Measurements from ENCODE around the gene TMEM50B. TPM values are rescaled to one million over a fixed set of nuclear protein-coding genes. Genes with fewer than 3 reads are reported as not detected.
"Not testable (repeated sequence)": the region's sequence is repeated elsewhere in the genome, so short reads cannot be mapped to it uniquely, and the experiment has no call there.

TMEM50B gene
- polyA plus RNA-seq, 1 donor, result 52.7 TPM

DNA sequence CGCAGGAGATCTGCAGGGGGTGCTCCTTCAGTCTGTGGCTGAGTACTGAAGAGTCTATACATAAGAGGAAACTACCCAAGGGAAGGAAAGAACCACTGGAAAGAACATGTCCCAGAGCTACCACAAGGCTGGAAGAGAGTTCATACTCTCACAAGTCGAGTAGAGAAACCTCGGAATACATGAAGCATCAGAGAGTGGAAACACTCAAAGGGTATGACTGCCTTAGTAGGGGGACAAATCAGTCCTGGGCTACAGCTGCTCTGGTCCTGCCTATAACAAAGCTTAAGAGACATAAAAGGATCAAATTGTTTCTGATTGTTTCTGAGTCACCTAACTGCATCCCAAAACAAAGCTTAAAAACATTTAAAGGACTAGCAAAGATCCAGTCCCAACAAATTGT, 27.4 kb downstream of the TMEM50B start:
- Histone ChIP-seq H3K27ac (ENCODE audit: low read length) (no peak overlapping the region), H3K9me3 (ENCODE audit: control insufficient read depth, low read depth, low read length) (no peaks in the 10 kb centered on the region), H3K36me3 (ENCODE audit: control insufficient read depth, insufficient read depth, low read length) (peaks cover 3% of the 10 kb centered on the region), H3K4me3 (ENCODE audit: low read length) (no peak overlapping the region), H3K27me3 (ENCODE audit: control insufficient read depth, insufficient read depth, low read length) (no peaks in the 10 kb centered on the region), H3K4me1 (ENCODE audit: control insufficient read depth, insufficient read depth, low read length) (peaks cover 19% of the 10 kb centered on the region)
- DNase-seq, result no peak
- no CpG with 5 or more reads among the region's 3 CpGs for WGBS (ENCODE audit: insufficient coverage, low lambda C conversion rate)

DNA sequence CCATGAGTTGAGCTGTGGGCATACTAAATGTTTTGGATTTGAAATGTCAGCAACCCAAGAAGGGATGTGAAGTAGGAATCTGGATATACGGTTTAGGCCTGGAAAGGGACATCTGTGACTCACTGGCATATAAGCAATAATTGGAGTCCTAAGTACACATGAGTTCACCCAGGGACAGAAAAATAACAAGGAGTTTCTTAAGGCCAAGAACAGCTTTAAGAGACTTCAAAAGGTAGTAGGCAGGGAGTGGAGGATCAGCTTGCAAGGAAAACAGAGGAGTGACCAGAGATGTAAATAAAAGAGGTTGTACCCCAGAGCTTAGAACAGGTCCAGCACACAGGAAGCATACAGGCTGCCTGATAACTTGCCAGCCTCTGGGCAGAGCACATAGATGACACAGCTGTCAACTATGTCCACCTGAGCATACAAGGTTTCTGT, 28.1 kb downstream of the TMEM50B start:
- Histone ChIP-seq H3K4me3 (ENCODE audit: low read length) (no peak overlapping the region), H3K27ac (ENCODE audit: low read length) (no peak overlapping the region), H3K27me3 (ENCODE audit: control insufficient read depth, insufficient read depth, low read length) (no peaks in the 10 kb centered on the region), H3K36me3 (ENCODE audit: control insufficient read depth, insufficient read depth, low read length) (peaks cover 3% of the 10 kb centered on the region), H3K9me3 (ENCODE audit: control insufficient read depth, low read depth, low read length) (no peaks in the 10 kb centered on the region), H3K4me1 (ENCODE audit: control insufficient read depth, insufficient read depth, low read length) (peaks cover 19% of the 10 kb centered on the region)
- DNase-seq, result peak; percentile 50 to 66
- no CpG with 5 or more reads among the region's 1 CpG for WGBS (ENCODE audit: insufficient coverage, low lambda C conversion rate)

DNA sequence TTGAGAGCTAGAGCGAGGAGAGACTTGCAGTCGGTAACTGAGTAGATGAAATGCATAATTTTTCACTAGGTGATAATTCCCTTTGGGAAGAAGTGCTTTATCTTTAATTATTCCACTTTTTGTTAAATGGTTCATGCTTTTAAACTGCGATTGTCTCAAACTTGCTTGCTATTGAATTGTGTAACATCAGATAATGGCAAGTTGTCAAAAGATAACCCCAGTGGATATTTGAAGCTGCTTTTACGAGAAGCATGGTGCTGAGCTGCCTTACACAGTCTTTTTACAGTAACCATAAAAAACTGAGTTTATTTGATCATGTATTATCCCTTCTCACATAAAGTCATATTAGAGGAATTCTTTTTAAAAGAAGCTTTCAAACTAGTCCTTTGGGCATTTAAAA, 30.2 kb downstream of the TMEM50B start:
- Histone ChIP-seq H3K27me3 (ENCODE audit: control insufficient read depth, insufficient read depth, low read length) (no peaks in the 10 kb centered on the region), H3K27ac (ENCODE audit: low read length) (no peak overlapping the region), H3K9me3 (ENCODE audit: control insufficient read depth, low read depth, low read length) (no peaks in the 10 kb centered on the region), H3K4me3 (ENCODE audit: low read length) (no peak overlapping the region), H3K36me3 (ENCODE audit: control insufficient read depth, insufficient read depth, low read length) (peaks cover under 1% of the 10 kb centered on the region), H3K4me1 (ENCODE audit: control insufficient read depth, insufficient read depth, low read length) (peaks cover 16% of the 10 kb centered on the region)
- WGBS (ENCODE audit: insufficient coverage, low lambda C conversion rate), result no CpG with 5 or more reads among the region's 4 CpGs
- no peak for DNase-seq

DNA sequence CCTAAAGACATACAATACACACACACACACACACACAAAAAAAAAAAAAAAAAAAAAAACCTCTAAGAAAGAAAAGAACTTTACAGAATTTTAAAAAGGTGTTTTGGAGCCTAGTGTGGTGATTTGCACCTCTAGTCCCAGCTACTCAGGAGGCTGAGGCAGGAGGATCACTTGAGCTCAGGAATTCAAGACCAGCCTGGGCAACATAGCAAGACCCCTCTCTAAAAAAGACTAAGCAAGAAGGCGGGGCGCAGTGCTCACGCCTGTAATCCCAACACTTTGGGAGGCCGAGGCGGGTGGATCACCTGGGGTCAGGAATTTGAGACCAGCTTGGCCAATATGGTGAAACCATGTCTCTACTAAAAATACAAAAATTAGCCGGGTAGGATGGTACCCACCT, 33.2 kb downstream of the TMEM50B start:
- H3K36me3 ChIP-seq (ENCODE audit: control insufficient read depth, insufficient read depth, low read length); H3K27ac ChIP-seq (ENCODE audit: low read length); DNase-seq; H3K4me1 ChIP-seq (ENCODE audit: control insufficient read depth, insufficient read depth, low read length); H3K27me3 ChIP-seq (ENCODE audit: control insufficient read depth, insufficient read depth, low read length); H3K4me3 ChIP-seq (ENCODE audit: low read length); H3K9me3 ChIP-seq (ENCODE audit: control insufficient read depth, low read depth, low read length): not testable (repeated sequence)
- WGBS (ENCODE audit: insufficient coverage, low lambda C conversion rate), result no CpG with 5 or more reads among the region's 6 CpGs

DNA sequence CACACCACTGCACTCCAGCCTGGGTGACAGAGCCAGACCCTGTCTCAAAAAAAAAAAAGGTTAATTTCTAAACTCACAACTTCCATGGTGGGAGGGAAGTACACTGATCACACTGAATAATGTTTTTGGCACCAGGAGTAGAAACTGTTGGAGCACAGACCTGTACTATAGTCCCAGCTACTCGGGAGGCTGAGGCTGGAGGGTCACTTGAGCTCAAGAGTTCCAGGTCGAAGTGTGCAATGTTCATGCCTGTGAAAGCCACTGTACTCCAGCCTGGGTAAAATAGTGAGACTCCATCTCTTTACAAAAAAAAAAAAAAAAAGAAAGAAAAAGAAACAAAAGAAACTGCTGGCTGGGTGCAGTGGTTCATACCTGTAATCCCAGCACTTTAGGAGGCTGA, 35.3 kb downstream of the TMEM50B start:
- H3K4me3 ChIP-seq (ENCODE audit: low read length), result no peak overlapping the region
- H3K27me3 ChIP-seq (ENCODE audit: control insufficient read depth, insufficient read depth, low read length), result no peaks in the 10 kb centered on the region
- H3K4me1 ChIP-seq (ENCODE audit: control insufficient read depth, insufficient read depth, low read length), result no peaks in the 10 kb centered on the region
- no CpG with 5 or more reads among the region's 2 CpGs for WGBS (ENCODE audit: insufficient coverage, low lambda C conversion rate)
- H3K36me3 ChIP-seq (ENCODE audit: control insufficient read depth, insufficient read depth, low read length), result no peaks in the 10 kb centered on the region
- H3K9me3 ChIP-seq (ENCODE audit: control insufficient read depth, low read depth, low read length), result no peaks in the 10 kb centered on the region
- DNase-seq, result no peak
- H3K27ac ChIP-seq (ENCODE audit: low read length), result no peak overlapping the region

DNA sequence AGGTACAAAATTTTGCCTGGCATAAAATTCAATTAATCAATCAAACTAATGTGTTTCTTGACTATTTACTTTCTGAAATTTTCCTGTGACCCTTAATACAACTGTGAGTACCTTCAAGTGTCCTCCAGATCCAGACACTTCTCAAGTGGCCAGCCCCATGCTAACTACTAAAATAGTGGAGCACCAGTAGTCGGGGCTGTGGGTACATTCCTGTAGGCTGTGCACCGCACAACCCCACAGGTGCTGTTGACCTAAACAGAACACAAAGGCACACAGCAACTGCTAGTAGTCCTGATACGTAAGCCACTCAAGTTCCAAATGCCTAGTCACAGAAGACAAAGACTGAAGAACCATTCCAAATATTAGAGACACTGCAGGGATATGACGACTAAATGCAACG, 36.6 kb downstream of the TMEM50B start:
- Histone ChIP-seq H3K27me3 (ENCODE audit: control insufficient read depth, insufficient read depth, low read length) (no peaks in the 10 kb centered on the region), H3K9me3 (ENCODE audit: control insufficient read depth, low read depth, low read length) (no peaks in the 10 kb centered on the region), H3K36me3 (ENCODE audit: control insufficient read depth, insufficient read depth, low read length) (peaks cover 8% of the 10 kb centered on the region), H3K4me1 (ENCODE audit: control insufficient read depth, insufficient read depth, low read length) (no peaks in the 10 kb centered on the region), H3K27ac (ENCODE audit: low read length) (no peak overlapping the region), H3K4me3 (ENCODE audit: low read length) (no peak overlapping the region)
- no peak for DNase-seq
- no CpG with 5 or more reads among the region's 5 CpGs for WGBS (ENCODE audit: insufficient coverage, low lambda C conversion rate)

DNA sequence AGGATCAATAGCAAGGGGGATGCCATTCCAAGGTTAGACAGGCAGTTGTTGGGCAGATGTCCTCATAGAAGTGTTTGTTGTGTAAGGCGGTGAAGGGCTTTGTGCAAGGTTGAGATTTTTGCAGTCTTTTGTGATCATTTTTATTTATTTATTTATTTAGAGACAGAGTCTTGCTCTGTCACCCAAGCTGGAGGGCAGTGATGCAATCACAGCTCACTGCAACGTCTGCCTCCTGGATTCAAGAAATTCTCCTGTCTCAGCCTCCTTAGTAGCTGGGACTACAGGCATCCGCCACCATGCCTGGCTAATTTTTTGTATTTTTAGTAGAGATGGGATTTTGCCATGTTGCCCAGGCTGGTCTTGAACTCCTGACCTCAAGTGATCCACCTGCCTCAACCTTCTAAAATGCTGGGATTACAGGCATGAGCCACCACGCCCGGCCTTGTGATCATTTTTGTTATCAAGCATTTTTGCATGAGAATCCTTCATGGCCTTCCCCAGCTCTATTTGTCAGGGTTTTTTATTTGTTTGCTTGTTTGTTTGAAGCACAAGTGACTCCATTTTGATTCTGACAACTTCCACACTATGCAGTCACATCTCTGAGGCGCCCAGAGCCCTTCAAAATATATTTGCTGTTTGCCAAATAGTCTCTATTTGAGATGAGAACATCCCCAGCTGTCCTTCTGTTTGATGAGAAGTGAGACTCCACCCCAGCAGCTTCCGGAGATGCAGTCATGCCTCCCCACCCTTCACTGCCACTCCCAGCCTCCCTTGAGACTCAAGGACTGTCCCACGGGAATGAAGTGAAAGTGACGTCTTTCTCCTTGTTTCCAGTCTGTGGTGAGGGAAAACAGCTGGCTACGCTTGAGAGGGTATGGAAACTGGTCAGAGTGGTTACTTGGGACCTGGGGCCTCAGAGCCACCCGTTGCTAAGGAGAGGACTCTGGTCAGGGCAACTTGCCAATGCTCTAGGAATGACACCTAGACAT, 38.0 kb downstream of the TMEM50B start:
- H3K9me3 ChIP-seq (ENCODE audit: control insufficient read depth, low read depth, low read length), result no peaks in the 10 kb centered on the region
- 80% methylated on average over 1 of the region's 11 CpGs for WGBS (ENCODE audit: insufficient coverage, low lambda C conversion rate)
- no peaks in the 10 kb centered on the region for H3K4me1 ChIP-seq (ENCODE audit: control insufficient read depth, insufficient read depth, low read length)
- H3K36me3 ChIP-seq (ENCODE audit: control insufficient read depth, insufficient read depth, low read length), result peaks cover 20% of the 10 kb centered on the region
- peak; percentile 49 to 74 for DNase-seq
- no peak overlapping the region for H3K27ac ChIP-seq (ENCODE audit: low read length)
- H3K4me3 ChIP-seq (ENCODE audit: low read length), result no peak overlapping the region
- no peaks in the 10 kb centered on the region for H3K27me3 ChIP-seq (ENCODE audit: control insufficient read depth, insufficient read depth, low read length)

DNA sequence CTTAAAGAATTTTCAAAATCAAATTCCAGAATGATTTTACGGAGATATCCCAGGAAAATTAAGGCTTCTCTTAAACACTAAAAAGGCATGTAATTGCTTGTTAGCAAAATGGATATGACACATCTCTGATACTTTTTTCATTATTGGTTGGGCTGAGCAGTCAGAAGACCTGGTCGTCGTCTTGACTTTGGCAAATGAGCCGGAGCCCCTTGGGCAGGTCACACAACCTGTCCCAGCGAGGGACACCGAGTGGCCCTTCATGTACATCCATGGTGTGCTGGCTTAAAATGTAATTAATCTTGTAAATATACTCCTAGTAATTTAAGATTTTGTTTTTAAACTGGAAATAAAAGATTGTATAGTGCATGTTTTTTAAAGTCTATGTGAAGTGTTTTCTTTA, 42.6 kb downstream of the TMEM50B start:
- Histone ChIP-seq H3K4me3 (ENCODE audit: low read length) (no peak overlapping the region), H3K36me3 (ENCODE audit: control insufficient read depth, insufficient read depth, low read length) (peaks cover 57% of the 10 kb centered on the region), H3K4me1 (ENCODE audit: control insufficient read depth, insufficient read depth, low read length) (no peaks in the 10 kb centered on the region), H3K9me3 (ENCODE audit: control insufficient read depth, low read depth, low read length) (no peaks in the 10 kb centered on the region), H3K27ac (ENCODE audit: low read length) (no peak overlapping the region), H3K27me3 (ENCODE audit: control insufficient read depth, insufficient read depth, low read length) (no peaks in the 10 kb centered on the region)
- WGBS (ENCODE audit: insufficient coverage, low lambda C conversion rate), result no CpG with 5 or more reads among the region's 6 CpGs
- DNase-seq, result no peak

DNA sequence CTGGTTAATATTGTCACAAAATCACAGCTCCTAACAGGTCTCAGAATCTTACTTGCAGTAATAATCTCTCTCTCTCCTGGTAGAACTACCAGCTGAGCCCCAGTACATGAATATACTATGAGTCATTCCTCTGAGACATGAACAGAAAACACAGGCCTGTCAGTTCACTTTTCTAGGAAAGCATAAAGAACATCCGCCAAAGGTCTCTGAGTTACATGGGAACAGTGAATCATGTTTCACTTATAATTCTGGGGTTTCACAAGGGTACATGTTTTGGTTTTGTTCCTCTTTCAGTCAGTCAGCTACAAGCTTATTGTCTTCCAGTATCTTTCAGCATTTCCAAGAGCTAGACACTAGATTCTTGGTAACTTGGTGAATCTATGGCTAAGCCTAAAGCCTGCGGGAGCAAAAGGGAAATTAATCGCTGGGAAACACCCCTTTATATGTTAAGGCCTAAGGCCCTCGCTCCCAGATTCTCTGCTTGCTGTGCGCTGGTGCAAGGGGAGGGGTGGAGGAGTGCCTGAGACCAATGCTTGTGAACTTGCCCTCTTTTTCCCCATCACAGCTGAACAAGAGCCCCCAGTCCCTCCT, 44.9 kb downstream of the TMEM50B start:
- WGBS (ENCODE audit: insufficient coverage, low lambda C conversion rate), result no CpG with 5 or more reads among the region's 5 CpGs
- no peak for DNase-seq
- no peaks in the 10 kb centered on the region for H3K4me1 ChIP-seq (ENCODE audit: control insufficient read depth, insufficient read depth, low read length)
- H3K36me3 ChIP-seq (ENCODE audit: control insufficient read depth, insufficient read depth, low read length), result peaks cover 79% of the 10 kb centered on the region
- no peaks in the 10 kb centered on the region for H3K27me3 ChIP-seq (ENCODE audit: control insufficient read depth, insufficient read depth, low read length)
- H3K4me3 ChIP-seq (ENCODE audit: low read length), result no peak overlapping the region
- no peak overlapping the region for H3K27ac ChIP-seq (ENCODE audit: low read length)
- no peaks in the 10 kb centered on the region for H3K9me3 ChIP-seq (ENCODE audit: control insufficient read depth, low read depth, low read length)

DNA sequence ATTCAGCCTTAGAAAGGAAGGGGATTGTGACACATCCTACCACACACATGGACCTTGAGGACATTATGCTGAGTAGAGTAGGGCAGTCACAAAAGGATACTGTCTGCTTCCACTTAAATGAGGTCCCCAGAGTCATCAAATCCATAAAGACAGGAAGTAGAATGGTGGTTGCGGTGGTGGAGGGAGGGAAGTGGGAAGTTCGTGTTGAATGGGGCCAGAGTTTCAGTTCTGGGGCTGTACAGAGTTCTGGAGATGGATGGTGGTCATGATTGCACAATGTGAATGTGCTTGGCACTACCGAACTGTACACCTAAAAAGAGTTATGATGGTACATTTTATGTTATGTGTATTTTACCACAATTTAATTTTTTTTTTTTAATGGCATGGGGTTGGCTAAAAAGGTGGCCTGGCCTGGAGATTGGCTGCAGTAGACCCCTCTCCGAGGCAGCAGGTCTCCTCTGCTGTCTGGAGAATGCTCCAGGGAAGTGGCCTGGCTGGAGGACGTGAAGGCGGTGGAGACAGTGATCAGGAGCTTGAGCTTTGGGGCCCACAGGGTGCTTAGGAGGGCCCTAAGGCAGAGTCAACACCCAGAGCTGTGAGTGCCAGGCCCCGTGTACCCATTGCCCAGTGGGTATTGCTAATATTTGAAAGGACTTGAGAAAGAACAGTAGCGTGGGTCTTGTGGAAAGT, 46.2 kb downstream of the TMEM50B start:
- Histone ChIP-seq H3K4me1 (ENCODE audit: control insufficient read depth, insufficient read depth, low read length) (no peaks in the 10 kb centered on the region), H3K4me3 (ENCODE audit: low read length) (no peak overlapping the region), H3K27me3 (ENCODE audit: control insufficient read depth, insufficient read depth, low read length) (no peaks in the 10 kb centered on the region), H3K36me3 (ENCODE audit: control insufficient read depth, insufficient read depth, low read length) (peaks cover 87% of the 10 kb centered on the region), H3K9me3 (ENCODE audit: control insufficient read depth, low read depth, low read length) (no peaks in the 10 kb centered on the region), H3K27ac (ENCODE audit: low read length) (no peak overlapping the region)
- no peak for DNase-seq
- no CpG with 5 or more reads among the region's 8 CpGs for WGBS (ENCODE audit: insufficient coverage, low lambda C conversion rate)

Measured in large intestine (tissue), 3 donors.